ENCODE results near the gene IL9. TPM values are rescaled to one million over a fixed set of nuclear protein-coding genes. Genes with fewer than 3 reads are reported as not detected.

The IL9 gene
- total RNA-seq, 1 donor from 2014 or later: not detected

Other genes starting within 250 kb of the IL9 start
- not detected for gene SLC25A48, start 61.2 kb downstream of the IL9 start, total RNA-seq (ENCODE audit: unreplicated experiment)
- gene LECT2, start 59.1 kb upstream of the IL9 start, total RNA-seq (ENCODE audit: unreplicated experiment): not detected
- 27.9 TPM for gene TGFBI, start 133.1 kb upstream of the IL9 start, total RNA-seq (ENCODE audit: unreplicated experiment)
- 68.5 TPM for gene SMAD5, start 237.0 kb upstream of the IL9 start, total RNA-seq (ENCODE audit: unreplicated experiment)